CD4-positive, alpha-beta T cell treated with Interleukin-21 for 1 hour (primary cell): Measurements from ENCODE around the gene ZNF292.
"Not testable (repeated sequence)": the region's sequence is repeated elsewhere in the genome, so short reads cannot be mapped to it uniquely, and the experiment has no call there.

Experiments
- DNase-seq: peaks from one replicate; pipeline ENCODE4 v3.0.0-alpha.2; 2020

Gene ZNF292

DNA sequence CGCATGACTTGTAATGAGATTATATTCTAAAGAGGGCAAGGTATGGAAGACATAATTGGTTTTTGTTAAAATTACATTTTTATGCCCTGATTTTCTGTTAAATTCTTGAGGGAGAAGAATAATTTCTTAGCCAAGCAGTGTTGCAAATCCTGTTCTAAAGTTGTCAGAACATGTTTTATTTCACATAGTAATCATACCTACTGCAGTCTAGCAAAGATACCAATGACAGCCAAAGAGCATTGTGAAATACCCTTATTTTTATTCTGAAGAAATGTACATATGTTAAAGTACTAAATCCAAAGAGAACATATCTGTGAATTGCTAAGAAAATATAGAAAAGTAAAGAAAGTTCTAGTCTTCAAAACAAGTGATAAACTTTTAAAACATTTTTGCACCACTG is 127.4 kb downstream of the ZNF292 start:
- DNase-seq, result no peak

DNA sequence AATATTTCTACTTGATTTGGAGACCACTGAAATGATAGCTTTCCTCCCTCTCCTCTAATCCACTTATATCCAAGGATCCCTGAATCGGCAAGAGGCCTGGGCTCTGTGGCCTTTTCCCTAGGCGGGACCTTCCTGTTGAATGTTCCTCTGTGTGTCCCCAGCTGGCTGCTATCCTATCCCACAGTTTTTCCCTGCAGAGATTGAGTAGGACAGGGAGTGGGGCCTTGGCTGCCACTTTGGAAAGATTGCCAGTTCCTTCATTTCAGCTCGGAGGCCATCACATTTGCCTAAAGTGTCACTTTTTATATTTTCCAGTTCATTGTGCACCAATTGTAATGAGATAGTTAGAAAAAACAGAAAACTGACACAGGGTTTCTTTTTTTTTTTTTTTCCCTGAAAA is 128.1 kb downstream of the ZNF292 start:
- DNase-seq, result no peak

- no peak for DNase-seq
These were observed 131.9 kb downstream of the ZNF292 start for GRCh38 chr6:87287251-87287650.

DNA sequence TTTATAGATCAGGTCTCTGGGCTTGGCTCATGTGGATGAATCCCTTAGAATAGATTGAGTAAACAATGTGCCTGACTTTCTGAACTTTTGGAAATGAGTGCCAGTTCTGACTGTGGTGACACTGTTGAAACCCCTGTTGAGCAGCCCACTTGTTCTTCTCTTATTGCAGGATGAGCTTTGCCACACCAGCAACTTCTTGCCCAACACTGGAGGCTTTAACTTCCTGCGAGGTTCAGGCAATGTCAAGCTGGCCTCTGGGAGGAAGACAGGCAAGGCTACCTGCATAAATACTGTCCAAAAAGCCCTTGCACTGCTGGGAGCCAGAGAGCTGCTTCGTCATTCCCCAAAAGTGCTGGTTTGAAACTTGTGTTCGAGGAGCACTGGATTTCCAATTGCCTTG is 134.2 kb downstream of the ZNF292 start:
- DNase-seq, result no peak

DNA sequence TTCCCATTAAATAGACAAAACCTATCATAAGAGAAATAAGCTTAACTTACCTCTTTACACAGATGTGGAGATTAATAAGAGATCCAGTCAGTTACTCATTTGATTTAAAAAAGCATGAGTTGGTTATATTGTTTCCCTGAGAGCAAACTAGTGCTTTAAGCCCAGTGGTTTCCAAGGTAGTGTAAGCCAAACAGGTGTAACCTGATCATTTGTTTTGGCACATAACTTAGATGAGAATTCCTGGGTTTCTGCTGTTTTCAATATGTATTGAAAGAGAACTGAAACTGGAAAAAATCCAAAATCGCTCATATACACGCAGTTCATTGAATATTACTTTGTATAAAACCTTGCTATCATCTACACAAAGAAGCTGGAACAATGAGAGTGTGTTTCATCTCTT is 136.5 kb downstream of the ZNF292 start:
- no peak for DNase-seq

DNA sequence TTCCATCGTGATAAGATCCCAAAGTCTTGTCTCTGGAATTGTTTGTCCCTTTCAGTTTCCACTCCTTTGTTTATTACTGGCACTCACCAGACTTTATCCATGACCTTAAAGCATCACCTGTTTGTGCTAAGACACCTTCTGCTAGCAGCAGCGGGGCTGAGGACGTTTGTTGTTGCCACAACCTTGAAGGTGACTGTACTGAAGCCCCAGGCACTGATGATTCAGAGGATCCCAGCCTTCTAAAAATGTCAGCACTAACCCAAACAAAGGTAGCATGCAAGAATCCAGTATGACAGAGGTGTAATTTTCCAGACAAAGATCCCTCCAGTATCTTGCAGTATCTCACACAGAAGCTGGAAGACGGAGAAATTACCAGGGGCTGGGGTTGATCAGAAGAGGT is 138.2 kb downstream of the ZNF292 start:
- DNase-seq, result no peak

- no peak for DNase-seq
These were observed 141.8 kb downstream of the ZNF292 start for GRCh38 chr6:87297119-87297518.

DNA sequence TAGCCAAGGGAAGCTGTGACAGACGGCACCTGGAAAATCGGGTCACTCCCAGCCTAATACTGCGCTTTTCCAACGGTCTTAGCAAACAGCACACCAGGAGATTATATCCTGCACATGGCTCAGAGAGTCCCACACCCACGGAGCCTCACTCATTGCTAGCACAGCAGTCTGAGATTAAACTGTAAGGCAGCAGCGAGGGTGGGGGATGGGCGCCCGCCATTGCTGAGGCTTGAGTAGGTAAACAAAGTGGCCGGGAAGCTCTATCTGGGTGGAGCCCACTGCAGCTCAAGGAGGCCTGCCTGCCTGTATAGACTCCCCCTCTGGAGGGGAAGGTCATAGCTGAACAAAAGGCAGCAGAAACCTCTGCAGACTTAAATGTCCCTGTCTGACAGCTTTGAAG is 145.9 kb downstream of the ZNF292 start:
- not testable (repeated sequence) for DNase-seq

DNA sequence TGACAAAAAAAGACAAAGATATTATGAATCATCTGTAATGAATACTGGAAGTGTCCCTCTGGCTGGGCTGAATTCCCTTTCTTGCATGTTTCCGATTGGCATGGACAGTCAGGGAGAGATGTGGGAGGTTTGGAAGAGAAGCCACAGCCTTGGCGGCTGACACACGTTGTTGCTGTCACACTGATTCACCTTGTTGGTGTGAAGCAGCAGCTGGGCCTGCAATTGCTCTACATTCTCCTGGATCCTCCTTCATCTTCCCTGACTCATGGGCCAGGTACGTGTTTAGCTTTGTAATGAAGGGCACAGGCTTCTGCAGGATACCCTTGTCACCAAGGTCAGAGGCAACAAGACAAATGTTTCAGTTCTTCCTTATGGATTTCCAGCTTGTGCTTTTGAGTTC is 153.6 kb downstream of the ZNF292 start:
- no peak for DNase-seq

DNA sequence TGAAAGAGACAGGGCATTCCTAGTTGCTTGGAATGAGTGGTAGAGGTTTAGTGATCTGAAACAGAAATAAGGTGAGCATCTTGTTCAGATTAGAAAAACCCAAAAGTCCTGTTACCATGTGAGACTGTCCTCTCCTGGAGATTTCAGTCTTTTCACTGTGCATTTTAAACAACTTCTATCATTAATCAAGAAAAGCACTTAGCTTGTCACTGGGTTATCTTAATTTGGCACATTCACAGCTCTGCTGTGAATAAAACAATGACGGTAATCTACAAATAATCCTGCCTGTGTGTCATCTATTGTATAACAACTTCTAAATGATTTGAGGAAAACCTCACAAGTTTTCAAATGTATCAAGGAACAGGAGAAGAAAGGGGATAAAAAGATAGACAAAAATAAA is 157.5 kb downstream of the ZNF292 start:
- DNase-seq, result no peak
